Activated CD4-positive, alpha-beta T cell treated with anti-CD3 and anti-CD28 coated beads, Interleukin-2, amount 10 ng/mL, durations not matched to agents 7 days and 5 days (primary cell): ENCODE measurements around the gene MRPL41. TPM values are rescaled to one million over a fixed set of nuclear protein-coding genes. Genes with fewer than 3 reads are reported as not detected.
A peak's percentile ranks its signal among the peaks of the same experiment; 100 is the strongest.

Experiments
- CTCF ChIA-PET: fragments of 350-600 bp; sonication (Branson Sonifier 250); formaldehyde crosslinking; loops from one replicate; lab custom pipeline; 2021; ENCODE audit warnings: antibody characterized with exemption; lab: Charles Lee
- POLR2A ChIA-PET: fragments of 350-600 bp; sonication (Branson Sonifier 250); formaldehyde crosslinking; loops from one replicate; lab custom pipeline; 2021; ENCODE audit warnings: antibody characterized with exemption; lab: Charles Lee
- DNase-seq: peaks from one replicate; pipeline ENCODE4 v3.0.0-alpha.2; 2020
- H3K27ac Mint-ChIP-seq: one replicate; pipeline ENCODE4 v1.8.0; 2021; ENCODE audit warnings: mild to moderate bottlenecking, moderate library complexity, mixed read lengths
- H3K27me3 Mint-ChIP-seq: one replicate; pipeline ENCODE4 v1.8.0; 2021; ENCODE audit warnings: mixed read lengths
- H3K36me3 Mint-ChIP-seq: one replicate; pipeline ENCODE4 v1.8.0; 2021; ENCODE audit warnings: low read depth, mixed read lengths
- H3K4me1 Mint-ChIP-seq: one replicate; pipeline ENCODE4 v1.8.0; 2021; ENCODE audit warnings: mixed read lengths
- H3K4me3 Mint-ChIP-seq: one replicate; pipeline ENCODE4 v1.8.0; 2021; ENCODE audit warnings: mild to moderate bottlenecking, moderate library complexity, mixed read lengths
- H3K9me3 Mint-ChIP-seq: one replicate; pipeline ENCODE4 v1.8.0; 2021; ENCODE audit warnings: mixed read lengths
- total RNA-seq, 2 experiments: library from RNA; stranded (reverse); gene quantifications; one replicate each; pipeline ENCODE4 v1.2.3, GENCODE V29; 2021

Gene MRPL41
- total RNA-seq, 2 experiments from 2014 or later: 30.2 to 37.1 TPM

- DNase-seq: no peak
- ChIA-PET CTCF (no interaction called here), POLR2A (no interaction called here)
- Mint-ChIP-seq H3K9me3 (no peaks in the 10 kb centered on the region), H3K27ac (no peak overlapping the region), H3K4me3 (no peak overlapping the region), H3K36me3 (peaks cover 26% of the 10 kb centered on the region), H3K27me3 (no peaks in the 10 kb centered on the region), H3K4me1 (peaks cover 8% of the 10 kb centered on the region)
Measured at GRCh38 chr9:137569609-137570203, 18.0 kb downstream of the MRPL41 start.

GRCh38 chr9:137570566-137570965 is 18.9 kb downstream of the MRPL41 start:
- Mint-ChIP-seq H3K27ac (no peak overlapping the region), H3K9me3 (no peaks in the 10 kb centered on the region), H3K4me1 (peaks cover 16% of the 10 kb centered on the region), H3K27me3 (no peaks in the 10 kb centered on the region), H3K4me3 (no peak overlapping the region), H3K36me3 (peaks cover 33% of the 10 kb centered on the region)
- no peak for DNase-seq
- ChIA-PET POLR2A (no interaction called here), CTCF (no interaction called here)

- Mint-ChIP-seq H3K4me1 (peaks cover 38% of the 10 kb centered on the region), H3K36me3 (peaks cover 42% of the 10 kb centered on the region), H3K27me3 (no peaks in the 10 kb centered on the region), H3K27ac (no peak overlapping the region), H3K9me3 (no peaks in the 10 kb centered on the region), H3K4me3 (no peak overlapping the region)
- ChIA-PET CTCF (interaction anchor here (0.7 kb wide), 1 partner anchor 657 kb away, joined by 3 read pairs; no protein-coding TSS in a partner anchor), POLR2A (no interaction called here)
- DNase-seq: no peak
Measured at GRCh38 chr9:137574192-137574591, 22.5 kb downstream of the MRPL41 start.

- ChIA-PET CTCF (interaction anchor here (1.4 kb wide), 1 partner anchor 12 kb away, joined by 3 read pairs; no protein-coding TSS in a partner anchor), POLR2A (no interaction called here)
- H3K36me3 Mint-ChIP-seq: peaks cover 41% of the 10 kb centered on the region
- H3K4me3 Mint-ChIP-seq: no peak overlapping the region
- no peak for DNase-seq
- peaks cover 37% of the 10 kb centered on the region for H3K4me1 Mint-ChIP-seq
- H3K9me3 Mint-ChIP-seq: no peaks in the 10 kb centered on the region
- no peaks in the 10 kb centered on the region for H3K27me3 Mint-ChIP-seq
- no peak overlapping the region for H3K27ac Mint-ChIP-seq
Measured at GRCh38 chr9:137575364-137575715, 23.7 kb downstream of the MRPL41 start.

GRCh38 chr9:137575716-137576411 is 24.2 kb downstream of the MRPL41 start:
- H3K27me3 Mint-ChIP-seq: no peaks in the 10 kb centered on the region
- ChIA-PET POLR2A (no interaction called here), CTCF (interaction anchor here (1.4 to 4.9 kb wide), 3 partner anchors 12 to 29 kb away, joined by 3 to 37 read pairs (median 3); partner anchors contain the start of genes ARRDC1 and ZMYND19)
- DNase-seq: no peak
- H3K4me3 Mint-ChIP-seq: peak overlapping the region; percentile 27
- H3K36me3 Mint-ChIP-seq: peaks cover 35% of the 10 kb centered on the region
- H3K27ac Mint-ChIP-seq: peak overlapping the region; percentile 78
- no peaks in the 10 kb centered on the region for H3K9me3 Mint-ChIP-seq
- H3K4me1 Mint-ChIP-seq: peaks cover 34% of the 10 kb centered on the region

GRCh38 chr9:137578518-137579258 is 27.0 kb downstream of the MRPL41 start, which contains the start of gene DPH7:
TSS of gene DPH7 (minus strand) at chr9:137578925. CDS start at chr9:137578777, 148 bp downstream.
- ChIA-PET CTCF (interaction anchor here (0.6 to 4.9 kb wide), 9 partner anchors 10 to 156 kb away, joined by 3 to 37 read pairs (median 3); partner anchors contain the start of genes MRPL41 and ZMYND19), POLR2A (interaction anchor here (1.0 kb wide), 1 partner anchor 12 kb away, joined by 3 read pairs; no protein-coding TSS in a partner anchor)
- Mint-ChIP-seq H3K4me3 (peak within 1 kb of the TSS; percentile 79), H3K4me1 (peaks cover 34% of the 10 kb centered on the region), H3K9me3 (no peaks in the 10 kb centered on the region), H3K36me3 (peaks cover 24% of the 10 kb centered on the region), H3K27ac (peak within 1 kb of the TSS; percentile 80), H3K27me3 (no peaks in the 10 kb centered on the region)
- DNase-seq: peak; percentile 95

GRCh38 chr9:137579259-137579604 is 27.6 kb downstream of the MRPL41 start:
- Mint-ChIP-seq H3K4me1 (peaks cover 34% of the 10 kb centered on the region), H3K27ac (peak overlapping the region; percentile 75), H3K27me3 (no peaks in the 10 kb centered on the region), H3K9me3 (no peaks in the 10 kb centered on the region), H3K36me3 (peaks cover 19% of the 10 kb centered on the region), H3K4me3 (peak overlapping the region; percentile 79)
- ChIA-PET CTCF (interaction anchor here (0.6 to 4.9 kb wide), 8 partner anchors 9 to 157 kb away, joined by 3 to 37 read pairs (median 3); partner anchors contain the start of genes MRPL41 and ZMYND19), POLR2A (interaction anchor here (1.0 kb wide), 1 partner anchor 12 kb away, joined by 3 read pairs; no protein-coding TSS in a partner anchor)
- no peak for DNase-seq

GRCh38 chr9:137580209-137580953 is 28.7 kb downstream of the MRPL41 start:
- H3K4me3 Mint-ChIP-seq: no peak overlapping the region
- CTCF ChIA-PET: interaction anchor here (1.0 to 4.9 kb wide), 4 partner anchors 8 to 41 kb away, joined by 3 to 37 read pairs (median 4); partner anchors contain the start of gene ZMYND19

GRCh38 chr9:137580954-137581322 is 29.3 kb downstream of the MRPL41 start:
- Mint-ChIP-seq H3K9me3 (no peaks in the 10 kb centered on the region), H3K27me3 (no peaks in the 10 kb centered on the region), H3K27ac (no peak overlapping the region), H3K4me3 (no peak overlapping the region), H3K36me3 (peaks cover 5% of the 10 kb centered on the region), H3K4me1 (peaks cover 23% of the 10 kb centered on the region)
- POLR2A ChIA-PET: no interaction called here
- CTCF ChIA-PET: interaction anchor here (4.9 kb wide), 1 partner anchor 8 kb away, joined by 37 read pairs; the partner anchor contains the start of gene ZMYND19
- no peak for DNase-seq

More at GRCh38 chr9:137580209-137580953, 28.7 kb downstream of the MRPL41 start:
- peak; percentile 20 for DNase-seq
- Mint-ChIP-seq H3K27me3 (no peaks in the 10 kb centered on the region), H3K9me3 (no peaks in the 10 kb centered on the region), H3K36me3 (peaks cover 11% of the 10 kb centered on the region), H3K27ac (no peak overlapping the region), H3K4me1 (peaks cover 28% of the 10 kb centered on the region)
- POLR2A ChIA-PET: no interaction called here

GRCh38 chr9:137581361-137582285 is 29.9 kb downstream of the MRPL41 start:
- POLR2A ChIA-PET: no interaction called here

GRCh38 chr9:137582286-137582860 is 30.7 kb downstream of the MRPL41 start:
- ChIA-PET CTCF (interaction anchor here (0.6 kb wide), 1 partner anchor 94 kb away, joined by 3 read pairs; no protein-coding TSS in a partner anchor), POLR2A (no interaction called here)
- H3K9me3 Mint-ChIP-seq: no peaks in the 10 kb centered on the region
- DNase-seq: peak; percentile 35
- no peaks in the 10 kb centered on the region for H3K36me3 Mint-ChIP-seq
- no peak overlapping the region for H3K4me3 Mint-ChIP-seq
- H3K27me3 Mint-ChIP-seq: no peaks in the 10 kb centered on the region
- H3K4me1 Mint-ChIP-seq: peaks cover 11% of the 10 kb centered on the region
- H3K27ac Mint-ChIP-seq: no peak overlapping the region

More at GRCh38 chr9:137581361-137582285, 29.9 kb downstream of the MRPL41 start:
- no peaks in the 10 kb centered on the region for H3K36me3 Mint-ChIP-seq
- H3K27ac Mint-ChIP-seq: no peak overlapping the region
- no peak overlapping the region for H3K4me3 Mint-ChIP-seq
- H3K27me3 Mint-ChIP-seq: no peaks in the 10 kb centered on the region
- H3K4me1 Mint-ChIP-seq: peaks cover 16% of the 10 kb centered on the region
- H3K9me3 Mint-ChIP-seq: no peaks in the 10 kb centered on the region
- no peak for DNase-seq
- CTCF ChIA-PET: interaction anchor here (0.6 kb wide), 1 partner anchor 95 kb away, joined by 3 read pairs; no protein-coding TSS in a partner anchor
